Tibial nerve (tissue), 4 donors: ENCODE data around the gene MTCH1.
"Not testable (repeated sequence)": the region's sequence is repeated elsewhere in the genome, so short reads cannot be mapped to it uniquely, and the experiment has no call there.

Source experiments
- CTCF ChIP-seq, 5 experiments: fragments of 200-600 bp in 3 of 5; fragments of 450-650 bp in 2 of 5; sonication (generic) in 3 of 5; IDR thresholded peaks; one replicate each; pipeline ENCODE4 v1.5.1; 2016 to 2019; ENCODE audit warnings: antibody characterized with exemption in 5 of 5, mild to moderate bottlenecking in 3 of 5, moderate library complexity in 2 of 5
- EP300 ChIP-seq, 2 donors: sonication (generic); formaldehyde crosslinking; IDR thresholded peaks; one replicate each; pipeline ENCODE4 v1.6.1; 2017; ENCODE audit warnings: antibody characterized with exemption in 2 of 2, mild to moderate bottlenecking in 1 of 2

GRCh38 chr6:36942329-36942728 is 43.7 kb downstream of the MTCH1 start:
- TF ChIP-seq CTCF, EP300 (IDR thresholded peaks at IDR 0.05): not testable (repeated sequence)
